Measurements from ENCODE around the gene PRKX. TPM values are rescaled to one million over a fixed set of nuclear protein-coding genes. Genes with fewer than 3 reads are reported as not detected.
"Not testable (repeated sequence)": the region's sequence is repeated elsewhere in the genome, so short reads cannot be mapped to it uniquely, and the experiment has no call there.

The PRKX gene
- total and polyA plus RNA-seq, 9 donors: 3.3 to 23.1 (median 8.3) TPM

GRCh38 chrX:3706481-3706880 is 7.0 kb downstream of the PRKX start:
- intact Hi-C loops (cut with DNase I): no loop called here
- no peak overlapping the region for H3K27ac ChIP-seq
- H3K27me3 ChIP-seq: no peaks in the 10 kb centered on the region
- H3K4me1 ChIP-seq (ENCODE audit: insufficient read depth): no peaks in the 10 kb centered on the region
- H3K4me3 ChIP-seq: no peak overlapping the region
- DNase-seq: no peak
- 90 to 93% (median 91%) methylated on average over 11 of the region's 11 CpGs for WGBS, 3 donors
- H3K36me3 ChIP-seq: no peaks in the 10 kb centered on the region
- no peaks in the 10 kb centered on the region for H3K9me3 ChIP-seq
- TF ChIP-seq POLR2A (IDR thresholded peaks at IDR 0.05) (no peak), EP300 (IDR thresholded peaks at IDR 0.05) (no peak)
- TF ChIP-seq, protein P1, sequence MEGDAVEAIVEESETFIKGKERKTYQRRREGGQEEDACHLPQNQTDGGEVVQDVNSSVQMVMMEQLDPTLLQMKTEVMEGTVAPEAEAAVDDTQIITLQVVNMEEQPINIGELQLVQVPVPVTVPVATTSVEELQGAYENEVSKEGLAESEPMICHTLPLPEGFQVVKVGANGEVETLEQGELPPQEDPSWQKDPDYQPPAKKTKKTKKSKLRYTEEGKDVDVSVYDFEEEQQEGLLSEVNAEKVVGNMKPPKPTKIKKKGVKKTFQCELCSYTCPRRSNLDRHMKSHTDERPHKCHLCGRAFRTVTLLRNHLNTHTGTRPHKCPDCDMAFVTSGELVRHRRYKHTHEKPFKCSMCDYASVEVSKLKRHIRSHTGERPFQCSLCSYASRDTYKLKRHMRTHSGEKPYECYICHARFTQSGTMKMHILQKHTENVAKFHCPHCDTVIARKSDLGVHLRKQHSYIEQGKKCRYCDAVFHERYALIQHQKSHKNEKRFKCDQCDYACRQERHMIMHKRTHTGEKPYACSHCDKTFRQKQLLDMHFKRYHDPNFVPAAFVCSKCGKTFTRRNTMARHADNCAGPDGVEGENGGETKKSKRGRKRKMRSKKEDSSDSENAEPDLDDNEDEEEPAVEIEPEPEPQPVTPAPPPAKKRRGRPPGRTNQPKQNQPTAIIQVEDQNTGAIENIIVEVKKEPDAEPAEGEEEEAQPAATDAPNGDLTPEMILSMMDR (IDR thresholded peaks at IDR 0.05): no peak

GRCh38 chrX:3703251-3703650 is 10.2 kb downstream of the PRKX start:
- H3K4me1 ChIP-seq (ENCODE audit: insufficient read depth); H3K36me3 ChIP-seq; H3K4me3 ChIP-seq; intact Hi-C loops (cut with DNase I); H3K27ac ChIP-seq; DNase-seq; H3K9me3 ChIP-seq; H3K27me3 ChIP-seq: not testable (repeated sequence)
- WGBS, 3 donors: 86 to 91% (median 87%) methylated on average over 3 of the region's 3 CpGs

GRCh38 chrX:3702095-3702494 is 11.4 kb downstream of the PRKX start:
- H3K4me1 ChIP-seq (ENCODE audit: insufficient read depth); H3K27me3 ChIP-seq; H3K9me3 ChIP-seq; H3K36me3 ChIP-seq; H3K4me3 ChIP-seq; H3K27ac ChIP-seq; DNase-seq; intact Hi-C loops (cut with DNase I): not testable (repeated sequence)
- WGBS, 3 donors: 44 to 54% (median 51%) methylated on average over 3 of the region's 3 CpGs

DNA sequence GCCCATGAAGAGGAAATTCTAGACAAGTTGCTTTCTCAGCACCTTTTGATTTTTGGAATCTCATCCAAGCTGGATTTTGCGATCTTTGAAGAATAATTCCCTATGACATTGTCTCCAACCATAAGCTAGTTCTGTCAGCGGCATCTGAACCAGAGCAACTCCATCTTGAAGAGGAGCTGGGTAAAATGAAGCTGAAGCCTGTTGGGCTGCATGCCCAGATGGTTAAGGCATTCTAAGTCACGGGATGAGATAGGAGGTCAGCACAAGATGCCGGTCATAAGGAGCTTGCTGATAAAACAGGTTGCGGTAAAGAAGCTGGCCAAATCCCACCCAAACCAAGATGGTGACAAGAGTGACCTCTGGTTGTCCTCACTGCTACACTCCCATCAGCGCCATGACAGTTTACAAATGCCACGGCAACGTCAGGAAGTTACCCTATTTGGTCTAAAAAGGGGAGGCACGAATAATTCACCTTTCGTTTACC is 12.0 kb downstream of the PRKX start:
- H3K9me3 ChIP-seq; H3K4me3 ChIP-seq; H3K27ac ChIP-seq; H3K4me1 ChIP-seq (ENCODE audit: insufficient read depth); H3K27me3 ChIP-seq; DNase-seq; intact Hi-C loops (cut with DNase I); H3K36me3 ChIP-seq: not testable (repeated sequence)
- 83 to 89% (median 87%) methylated on average over 10 of the region's 10 CpGs for WGBS, 3 donors

- no peak overlapping the region for H3K4me3 ChIP-seq
- H3K27ac ChIP-seq: peak overlapping the region; percentile 4 to 8
- no peaks in the 10 kb centered on the region for H3K9me3 ChIP-seq
- intact Hi-C loops (cut with DNase I): no loop called here
- peaks cover 5% of the 10 kb centered on the region for H3K4me1 ChIP-seq (ENCODE audit: insufficient read depth)
- no peak for TF ChIP-seq POLR2A (IDR thresholded peaks at IDR 0.05)
- TF ChIP-seq EP300 (IDR thresholded peaks at IDR 0.05): no peak
- TF ChIP-seq, protein P1 (IDR thresholded peaks at IDR 0.05): no peak
- 17 to 26% (median 22%) methylated on average over 9 of the region's 9 CpGs for WGBS, 3 donors
- H3K27me3 ChIP-seq: no peaks in the 10 kb centered on the region
- no peaks in the 10 kb centered on the region for H3K36me3 ChIP-seq
- no peak for DNase-seq
Measured at GRCh38 chrX:3699821-3700381, 13.5 kb downstream of the PRKX start.

DNA sequence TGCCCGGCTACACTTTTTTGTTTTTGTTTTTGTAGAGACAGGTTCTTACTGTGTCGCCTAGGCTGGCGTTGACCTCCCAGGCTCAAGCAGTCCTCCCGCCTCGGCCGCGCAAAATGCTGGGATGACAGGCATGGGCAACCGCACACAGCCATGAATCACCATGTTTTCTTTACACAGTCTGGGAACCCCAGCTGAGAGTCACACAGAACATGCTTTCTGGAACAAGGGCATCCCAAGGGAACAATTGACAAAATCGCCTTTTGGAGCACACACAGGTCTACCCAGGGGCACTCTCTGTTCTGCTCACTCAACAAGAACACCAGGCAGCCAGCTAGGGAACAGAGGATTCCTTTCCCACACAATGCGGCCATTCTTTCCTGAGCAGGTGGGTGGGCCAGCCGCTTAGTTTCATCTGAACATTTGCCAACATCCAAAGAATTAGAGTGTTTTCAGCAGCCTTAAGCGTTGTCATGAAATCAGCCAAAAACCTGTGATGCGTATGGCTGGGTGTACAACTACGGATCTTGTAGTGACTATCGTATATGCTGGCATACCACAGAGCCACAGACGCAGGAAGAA is 15.7 kb downstream of the PRKX start:
- Histone ChIP-seq H3K36me3 (no peaks in the 10 kb centered on the region), H3K9me3 (no peaks in the 10 kb centered on the region), H3K4me1 (ENCODE audit: insufficient read depth) (peaks cover 5% of the 10 kb centered on the region), H3K27me3 (no peaks in the 10 kb centered on the region), H3K4me3 (no peak overlapping the region), H3K27ac (no peak overlapping the region)
- DNase-seq: peak in 2 of 5 donors; percentile 22 to 44
- intact Hi-C loops (cut with DNase I): no loop called here
- TF ChIP-seq, protein P1 (IDR thresholded peaks at IDR 0.05): no peak
- TF ChIP-seq POLR2A (IDR thresholded peaks at IDR 0.05) (no peak), EP300 (IDR thresholded peaks at IDR 0.05) (no peak)
- 70 to 78% (median 76%) methylated on average over 16 of the region's 16 CpGs for WGBS, 3 donors

All from ovary (tissue), 9 donors.